Measurements from ENCODE around the gene CAVIN2. TPM values are rescaled to one million over a fixed set of nuclear protein-coding genes. Genes with fewer than 3 reads are reported as not detected.

The CAVIN2 gene
- total RNA-seq, 1 donor from 2014 or later, result 3.7 TPM

DNA sequence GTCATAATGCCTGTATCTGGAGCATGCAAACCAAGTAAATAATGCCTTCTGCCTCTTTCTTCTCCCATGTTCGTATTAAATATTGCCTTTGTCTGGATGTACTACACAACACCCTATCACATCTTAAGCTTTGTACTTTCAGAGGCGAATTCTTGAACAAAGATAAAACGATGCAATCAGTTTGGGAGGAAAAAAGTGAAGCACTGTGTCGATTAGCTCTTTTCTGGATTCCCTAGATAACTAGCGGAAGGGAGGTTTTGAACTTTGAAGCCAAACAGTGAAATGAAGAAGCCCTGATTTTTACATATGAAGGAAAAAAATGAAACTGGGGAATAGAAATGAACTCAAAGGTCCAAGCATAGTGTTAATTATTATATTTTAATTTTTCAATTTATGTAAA, 44.7 kb downstream of the CAVIN2 start:
- H3K4me3 ChIP-seq (ENCODE audit: low read depth, low read length), result no peak overlapping the region
- no peak for DNase-seq (ENCODE audit: low read depth)
- no peaks in the 10 kb centered on the region for H3K27me3 ChIP-seq (ENCODE audit: control insufficient read depth, insufficient read depth, low read length)
- H3K36me3 ChIP-seq (ENCODE audit: control insufficient read depth, insufficient read depth, low read length), result no peaks in the 10 kb centered on the region
- FAIRE-seq, result no peak
- TF ChIP-seq, protein P1, sequence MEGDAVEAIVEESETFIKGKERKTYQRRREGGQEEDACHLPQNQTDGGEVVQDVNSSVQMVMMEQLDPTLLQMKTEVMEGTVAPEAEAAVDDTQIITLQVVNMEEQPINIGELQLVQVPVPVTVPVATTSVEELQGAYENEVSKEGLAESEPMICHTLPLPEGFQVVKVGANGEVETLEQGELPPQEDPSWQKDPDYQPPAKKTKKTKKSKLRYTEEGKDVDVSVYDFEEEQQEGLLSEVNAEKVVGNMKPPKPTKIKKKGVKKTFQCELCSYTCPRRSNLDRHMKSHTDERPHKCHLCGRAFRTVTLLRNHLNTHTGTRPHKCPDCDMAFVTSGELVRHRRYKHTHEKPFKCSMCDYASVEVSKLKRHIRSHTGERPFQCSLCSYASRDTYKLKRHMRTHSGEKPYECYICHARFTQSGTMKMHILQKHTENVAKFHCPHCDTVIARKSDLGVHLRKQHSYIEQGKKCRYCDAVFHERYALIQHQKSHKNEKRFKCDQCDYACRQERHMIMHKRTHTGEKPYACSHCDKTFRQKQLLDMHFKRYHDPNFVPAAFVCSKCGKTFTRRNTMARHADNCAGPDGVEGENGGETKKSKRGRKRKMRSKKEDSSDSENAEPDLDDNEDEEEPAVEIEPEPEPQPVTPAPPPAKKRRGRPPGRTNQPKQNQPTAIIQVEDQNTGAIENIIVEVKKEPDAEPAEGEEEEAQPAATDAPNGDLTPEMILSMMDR (IDR thresholded peaks at IDR 0.05; ENCODE audit: insufficient read depth, low read length, severe bottlenecking), result no peak

DNA sequence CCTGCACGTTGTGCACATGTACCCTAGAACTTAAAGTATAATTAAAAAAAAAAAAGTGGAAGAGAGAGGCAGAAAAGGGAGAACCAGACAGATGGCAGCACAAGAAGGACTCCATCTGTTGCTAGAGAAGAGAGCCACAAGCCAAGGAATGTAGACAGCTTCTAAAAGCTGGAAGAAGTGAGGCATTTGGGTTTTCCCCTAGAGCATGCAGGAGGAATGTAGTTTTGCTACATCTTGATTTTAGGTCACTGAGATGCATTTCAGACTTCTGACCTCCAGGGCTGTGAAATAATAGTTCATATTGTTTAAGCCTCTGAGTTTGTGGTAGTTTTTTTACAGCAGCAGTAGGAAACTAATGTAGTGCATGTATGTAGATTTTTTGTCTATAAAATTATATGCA, 46.0 kb downstream of the CAVIN2 start:
- TF ChIP-seq, protein P1 (IDR thresholded peaks at IDR 0.05; ENCODE audit: insufficient read depth, low read length, severe bottlenecking), result no peak
- Histone ChIP-seq H3K36me3 (ENCODE audit: control insufficient read depth, insufficient read depth, low read length) (no peaks in the 10 kb centered on the region), H3K27me3 (ENCODE audit: control insufficient read depth, insufficient read depth, low read length) (no peaks in the 10 kb centered on the region), H3K4me3 (ENCODE audit: low read depth, low read length) (no peak overlapping the region)
- no peak for FAIRE-seq
- no peak for DNase-seq (ENCODE audit: low read depth)

DNA sequence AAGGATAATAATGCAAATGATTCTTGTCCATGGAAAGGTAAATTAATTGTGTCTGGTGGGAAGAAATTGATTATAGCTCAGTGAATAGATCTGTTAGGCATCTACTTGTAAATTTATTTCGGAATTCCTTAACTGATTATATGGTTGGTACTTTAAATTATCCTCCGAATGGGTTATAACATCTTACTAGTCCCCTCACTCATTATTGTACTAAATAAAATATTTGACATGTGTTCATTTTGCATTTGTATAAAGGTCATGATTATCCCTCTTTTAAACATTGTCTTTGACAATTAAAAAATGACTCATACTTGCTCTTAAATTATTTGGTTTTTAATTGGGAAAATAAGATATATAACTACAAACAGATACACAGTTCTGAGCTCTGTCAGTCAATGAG, 47.4 kb downstream of the CAVIN2 start:
- Histone ChIP-seq H3K4me3 (ENCODE audit: low read depth, low read length) (no peak overlapping the region), H3K36me3 (ENCODE audit: control insufficient read depth, insufficient read depth, low read length) (no peaks in the 10 kb centered on the region), H3K27me3 (ENCODE audit: control insufficient read depth, insufficient read depth, low read length) (no peaks in the 10 kb centered on the region)
- DNase-seq (ENCODE audit: low read depth), result no peak
- TF ChIP-seq, protein P1 (IDR thresholded peaks at IDR 0.05; ENCODE audit: insufficient read depth, low read length, severe bottlenecking), result no peak
- no peak for FAIRE-seq

DNA sequence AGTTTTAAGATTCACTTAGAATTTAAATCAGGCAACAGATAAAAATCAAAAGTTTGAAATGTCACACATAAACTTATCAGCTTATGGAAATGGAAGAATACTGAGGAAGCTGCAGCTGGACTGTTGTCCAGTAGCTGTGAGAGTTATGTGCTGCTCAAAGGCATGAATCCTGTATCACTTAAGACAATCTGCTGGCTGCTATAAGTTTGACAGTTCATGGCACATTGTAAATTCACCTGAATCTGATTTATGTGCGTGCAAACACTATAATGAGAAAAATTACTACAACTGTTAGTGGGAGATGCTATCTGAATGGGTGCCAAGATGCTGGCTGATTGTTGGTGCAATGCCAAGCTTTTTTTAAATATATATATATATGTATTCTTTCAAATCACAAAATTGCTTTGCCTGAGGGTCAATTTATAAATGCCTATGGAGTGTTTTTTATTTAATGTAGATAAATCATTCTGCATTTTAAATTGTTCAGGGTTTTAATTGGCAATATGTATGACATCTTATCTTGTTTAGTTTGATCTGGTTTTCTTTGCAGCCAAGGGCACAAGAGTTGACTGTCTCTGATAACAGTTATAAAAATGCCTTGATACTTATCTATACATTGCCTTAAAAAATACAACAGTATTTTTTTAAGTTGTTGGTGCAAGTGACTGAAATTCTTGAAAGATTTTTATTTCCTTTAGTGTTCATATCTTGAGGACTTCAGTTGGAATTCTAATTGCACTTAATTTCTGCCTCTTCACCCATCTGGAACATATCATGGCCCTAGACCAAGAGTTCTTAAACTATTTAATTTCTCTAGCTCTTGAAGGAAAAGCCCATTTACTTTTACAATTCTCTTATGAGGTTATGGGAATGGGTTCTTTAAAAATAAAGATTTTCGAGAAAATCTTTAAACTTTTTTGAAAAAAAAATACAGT, 48.7 kb downstream of the CAVIN2 start:
- TF ChIP-seq, protein P1 (IDR thresholded peaks at IDR 0.05; ENCODE audit: insufficient read depth, low read length, severe bottlenecking), result no peak
- Histone ChIP-seq H3K27me3 (ENCODE audit: control insufficient read depth, insufficient read depth, low read length) (no peaks in the 10 kb centered on the region), H3K4me3 (ENCODE audit: low read depth, low read length) (no peak overlapping the region), H3K36me3 (ENCODE audit: control insufficient read depth, insufficient read depth, low read length) (no peaks in the 10 kb centered on the region)
- FAIRE-seq (no peak), DNase-seq (ENCODE audit: low read depth) (no peak)

DNA sequence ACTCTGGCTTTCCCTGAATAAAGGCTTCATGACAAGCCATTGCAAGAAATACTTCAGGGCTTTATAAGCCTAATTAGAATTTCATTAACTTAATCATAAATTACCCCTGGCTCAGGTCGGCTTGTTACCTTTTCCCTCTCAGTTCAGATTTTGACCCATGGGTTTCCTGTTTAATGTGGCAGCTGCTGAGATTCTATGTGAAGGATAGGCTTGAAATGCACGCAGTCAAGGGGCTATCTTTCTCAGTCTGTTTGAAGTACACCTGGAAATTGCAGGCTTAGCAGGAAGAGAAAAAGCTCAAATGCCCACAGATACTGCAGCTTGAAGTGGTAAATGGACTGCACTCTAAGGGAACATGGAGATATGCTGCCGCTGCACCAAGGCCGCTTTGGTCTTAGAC, 49.4 kb downstream of the CAVIN2 start:
- no peaks in the 10 kb centered on the region for H3K36me3 ChIP-seq (ENCODE audit: control insufficient read depth, insufficient read depth, low read length)
- no peak for DNase-seq (ENCODE audit: low read depth)
- no peaks in the 10 kb centered on the region for H3K27me3 ChIP-seq (ENCODE audit: control insufficient read depth, insufficient read depth, low read length)
- FAIRE-seq, result no peak
- TF ChIP-seq, protein P1 (IDR thresholded peaks at IDR 0.05; ENCODE audit: insufficient read depth, low read length, severe bottlenecking), result no peak
- H3K4me3 ChIP-seq (ENCODE audit: low read depth, low read length), result no peak overlapping the region

Data from bronchial epithelial cell (primary cell).